GM12874 (cell line): ENCODE measurements around the gene YTHDF1.

Source experiments
- TF ChIP-seq, protein P1 (sequence below): IDR thresholded peaks from 2 replicates; pipeline ENCODE4 v1.5.1; 2011; ENCODE audit warnings: low read depth, mild to moderate bottlenecking, control low read depth, low read length, moderate library complexity; ENCODE audit not compliant: insufficient read depth

Gene YTHDF1

GRCh38 chr20:63216041-63216848, at the start of gene YTHDF1:
Gene YTHDF1, minus strand, starts transcription at chr20:63216131. Its CDS starts 239 bp downstream, at chr20:63215892.
- TF ChIP-seq, protein P1, sequence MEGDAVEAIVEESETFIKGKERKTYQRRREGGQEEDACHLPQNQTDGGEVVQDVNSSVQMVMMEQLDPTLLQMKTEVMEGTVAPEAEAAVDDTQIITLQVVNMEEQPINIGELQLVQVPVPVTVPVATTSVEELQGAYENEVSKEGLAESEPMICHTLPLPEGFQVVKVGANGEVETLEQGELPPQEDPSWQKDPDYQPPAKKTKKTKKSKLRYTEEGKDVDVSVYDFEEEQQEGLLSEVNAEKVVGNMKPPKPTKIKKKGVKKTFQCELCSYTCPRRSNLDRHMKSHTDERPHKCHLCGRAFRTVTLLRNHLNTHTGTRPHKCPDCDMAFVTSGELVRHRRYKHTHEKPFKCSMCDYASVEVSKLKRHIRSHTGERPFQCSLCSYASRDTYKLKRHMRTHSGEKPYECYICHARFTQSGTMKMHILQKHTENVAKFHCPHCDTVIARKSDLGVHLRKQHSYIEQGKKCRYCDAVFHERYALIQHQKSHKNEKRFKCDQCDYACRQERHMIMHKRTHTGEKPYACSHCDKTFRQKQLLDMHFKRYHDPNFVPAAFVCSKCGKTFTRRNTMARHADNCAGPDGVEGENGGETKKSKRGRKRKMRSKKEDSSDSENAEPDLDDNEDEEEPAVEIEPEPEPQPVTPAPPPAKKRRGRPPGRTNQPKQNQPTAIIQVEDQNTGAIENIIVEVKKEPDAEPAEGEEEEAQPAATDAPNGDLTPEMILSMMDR = no peak

- TF ChIP-seq, protein P1 = no peak
These were observed 48.6 kb upstream of the YTHDF1 start for GRCh38 chr20:63264519-63264918.

DNA sequence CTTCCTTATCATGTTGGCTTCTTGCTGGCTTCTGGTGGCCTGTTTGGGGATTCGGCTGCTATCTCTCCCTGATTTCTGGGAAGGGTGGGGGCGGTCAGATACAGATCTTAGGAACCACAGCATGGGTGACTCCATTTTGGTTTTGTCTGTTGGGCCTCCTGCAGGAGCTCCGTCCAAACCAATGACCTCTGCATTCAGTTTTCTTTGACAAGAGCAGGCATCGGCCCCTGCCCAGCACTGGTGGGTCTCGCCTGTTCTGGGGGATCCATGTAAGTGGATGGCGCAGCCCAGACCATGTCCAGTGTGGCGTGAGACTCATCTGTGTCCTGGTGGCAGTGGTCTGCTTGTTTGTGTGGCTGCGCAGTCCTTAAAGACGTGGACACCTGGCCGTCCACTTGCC, 48.1 kb upstream of the YTHDF1 start:
- TF ChIP-seq, protein P1 = no peak

GRCh38 chr20:63262836-63263235, 46.9 kb upstream of the YTHDF1 start:
- TF ChIP-seq, protein P1 = no peak

- TF ChIP-seq, protein P1 = no peak
These were observed 46.0 kb upstream of the YTHDF1 start for GRCh38 chr20:63261795-63262528.

- TF ChIP-seq, protein P1 = no peak
These were observed 45.3 kb upstream of the YTHDF1 start for GRCh38 chr20:63261060-63261794.

- TF ChIP-seq, protein P1 = no peak
These were observed 44.6 kb upstream of the YTHDF1 start for GRCh38 chr20:63260521-63260920.
